Stimulated activated CD8-positive, alpha-beta memory T cell treated with anti-CD3 and anti-CD28 coated beads, Interleukin-12 subunit alpha, Interleukin-12 subunit beta, amount 100 ng/mL, for 24 hours (primary cell): Measurements from ENCODE around the gene ATP5PF.
A peak's percentile ranks its signal among the peaks of the same experiment; 100 is the strongest.
"Not testable (repeated sequence)": the region's sequence is repeated elsewhere in the genome, so short reads cannot be mapped to it uniquely, and the experiment has no call there.

ENCODE experiments used
- DNase-seq: peaks from one replicate; pipeline ENCODE4 v3.0.0-alpha.2; 2020; ENCODE audit errors: extremely low read depth

ATP5PF gene

GRCh38 chr21:25722631-25723030, 12.1 kb downstream of the ATP5PF start:
- no peak for DNase-seq

DNA sequence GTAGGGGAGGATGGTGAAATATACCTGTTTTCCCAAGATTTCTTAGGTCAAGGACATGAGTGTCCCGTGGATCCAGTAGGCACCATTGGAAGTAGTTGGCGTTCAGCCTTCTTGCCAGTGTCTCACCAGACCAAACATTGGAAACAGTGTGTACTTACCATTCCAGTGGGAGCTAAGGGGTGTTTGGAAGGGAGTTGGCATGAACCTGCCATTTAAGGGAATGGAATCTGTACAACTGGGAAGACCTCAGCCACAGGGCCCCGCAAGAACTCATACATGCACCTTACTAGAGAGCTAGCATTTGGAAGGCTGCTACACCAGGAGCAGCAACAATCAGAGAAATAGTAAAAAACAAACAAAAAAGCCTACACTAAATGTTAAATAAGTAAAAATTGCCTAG, 12.7 kb downstream of the ATP5PF start:
- no peak for DNase-seq

DNA sequence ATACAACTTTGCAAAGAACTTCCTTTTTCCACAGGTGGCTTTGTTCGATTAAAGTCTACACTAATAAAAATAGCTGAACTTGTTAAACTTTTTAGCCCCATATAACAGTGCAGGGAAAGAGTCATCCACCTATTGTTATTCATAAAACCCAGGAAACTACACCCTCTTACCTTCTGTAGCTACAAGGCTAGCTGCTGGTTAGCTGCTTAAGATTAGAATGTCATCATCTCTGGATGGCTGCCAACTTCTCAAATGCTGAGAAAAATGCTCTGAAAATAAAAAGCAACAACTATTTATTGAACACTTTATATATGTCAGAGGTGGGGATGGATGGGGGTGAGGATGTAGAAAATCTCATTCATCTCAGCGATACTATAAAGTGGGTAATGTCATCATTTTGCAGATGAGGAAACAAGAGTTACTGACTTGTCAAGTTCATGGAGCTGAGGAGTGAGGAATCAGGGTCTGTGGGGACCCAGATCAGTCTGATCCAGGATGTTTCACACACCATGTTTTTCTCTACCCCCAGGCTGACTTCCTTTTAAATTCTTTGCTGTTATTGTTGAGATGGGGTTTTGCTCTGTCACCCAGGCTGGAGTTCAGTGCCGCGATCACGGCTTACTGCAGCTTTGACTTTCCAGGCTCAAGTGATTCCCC, 17.1 kb downstream of the ATP5PF start:
- DNase-seq = no peak

- DNase-seq = not testable (repeated sequence)
Observed at GRCh38 chr21:25714066-25714465, 20.6 kb downstream of the ATP5PF start.

GRCh38 chr21:25710550-25710949, 24.2 kb downstream of the ATP5PF start:
- no peak for DNase-seq

DNA sequence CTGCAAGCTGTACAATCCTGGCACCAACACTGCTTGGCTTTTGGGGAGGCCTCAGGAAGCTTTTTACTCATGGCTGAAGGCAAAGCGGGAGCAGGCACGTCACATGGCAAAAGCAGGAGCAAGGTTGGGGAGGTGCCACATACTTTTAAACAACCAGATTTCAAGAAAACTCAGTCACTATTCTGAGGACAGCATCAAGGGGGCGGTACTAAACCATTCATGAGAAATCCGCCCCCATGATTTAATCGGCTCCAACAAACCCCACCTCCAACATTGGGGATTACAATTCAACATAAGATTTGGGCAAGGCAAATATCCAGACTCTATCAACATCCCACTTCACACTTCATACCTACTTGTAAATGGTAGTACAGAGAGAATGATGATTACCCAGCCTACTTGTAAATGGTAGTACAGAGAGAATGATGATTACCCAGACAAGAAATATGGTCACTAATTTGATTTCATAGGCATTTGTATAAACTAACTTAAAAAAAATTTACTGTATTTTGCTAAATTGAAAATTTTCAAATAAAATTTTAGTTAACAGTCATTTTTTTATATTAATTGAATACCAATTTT, 24.9 kb downstream of the ATP5PF start:
- DNase-seq = no peak

DNA sequence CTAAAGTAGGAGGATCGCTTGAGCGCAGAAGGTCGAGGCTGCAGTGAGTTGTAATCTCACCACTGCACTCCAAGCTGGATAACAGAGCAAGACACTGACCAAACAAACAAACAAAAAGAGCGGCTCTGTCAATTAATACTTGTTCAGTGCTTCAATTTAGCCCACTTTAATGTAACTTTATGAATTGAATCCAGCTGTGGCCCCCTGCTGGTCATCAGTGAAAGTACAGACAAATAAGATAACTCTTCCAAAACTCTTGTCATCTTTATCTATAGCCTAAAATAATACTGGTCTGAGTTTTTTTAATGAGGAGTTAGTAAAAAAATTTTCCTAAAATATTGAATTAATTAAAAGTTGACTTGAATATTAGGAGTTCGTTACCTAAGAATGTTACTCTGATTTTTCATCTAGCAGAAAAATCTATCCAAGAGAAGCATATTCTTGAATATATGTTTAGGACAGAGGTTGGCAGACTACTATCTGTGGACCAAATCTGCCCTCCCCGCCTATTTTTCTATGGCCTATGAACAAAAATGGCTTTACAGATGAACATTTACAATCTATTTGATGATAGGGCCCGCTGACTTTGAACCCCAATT, 26.1 kb downstream of the ATP5PF start:
- DNase-seq = peak; percentile 3

GRCh38 chr21:25701529-25701928, 33.2 kb downstream of the ATP5PF start:
- DNase-seq = no peak

GRCh38 chr21:25700741-25701140, 34.0 kb downstream of the ATP5PF start:
- no peak for DNase-seq

GRCh38 chr21:25695461-25695860, 39.2 kb downstream of the ATP5PF start:
- not testable (repeated sequence) for DNase-seq

- no peak for DNase-seq
Observed at GRCh38 chr21:25691976-25692375, 42.7 kb downstream of the ATP5PF start.

DNA sequence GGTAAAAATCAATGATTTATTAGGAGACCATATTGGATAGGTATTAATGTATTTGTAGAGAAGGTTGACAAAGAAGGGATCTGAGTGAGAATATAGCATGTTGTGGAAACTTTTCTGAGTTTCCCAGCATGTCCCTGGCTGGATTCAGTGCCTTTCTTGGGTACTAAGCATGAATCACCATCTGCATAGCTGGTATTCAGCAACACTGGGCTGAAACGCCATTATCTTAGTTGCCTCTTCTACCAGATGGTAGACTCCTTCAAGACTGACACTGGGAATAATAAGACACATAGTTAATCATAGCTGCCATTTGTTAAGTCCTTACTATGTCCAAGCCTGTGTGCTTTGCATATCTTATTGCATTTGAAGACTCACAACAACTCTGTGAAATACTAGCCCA, 45.5 kb downstream of the ATP5PF start:
- no peak for DNase-seq

- no peak for DNase-seq
Observed at GRCh38 chr21:25688275-25689155, 46.2 kb downstream of the ATP5PF start.

- DNase-seq = no peak
Observed at GRCh38 chr21:25687787-25688186, 46.9 kb downstream of the ATP5PF start.

GRCh38 chr21:25682382-25682781, 52.3 kb downstream of the ATP5PF start:
- no peak for DNase-seq

DNA sequence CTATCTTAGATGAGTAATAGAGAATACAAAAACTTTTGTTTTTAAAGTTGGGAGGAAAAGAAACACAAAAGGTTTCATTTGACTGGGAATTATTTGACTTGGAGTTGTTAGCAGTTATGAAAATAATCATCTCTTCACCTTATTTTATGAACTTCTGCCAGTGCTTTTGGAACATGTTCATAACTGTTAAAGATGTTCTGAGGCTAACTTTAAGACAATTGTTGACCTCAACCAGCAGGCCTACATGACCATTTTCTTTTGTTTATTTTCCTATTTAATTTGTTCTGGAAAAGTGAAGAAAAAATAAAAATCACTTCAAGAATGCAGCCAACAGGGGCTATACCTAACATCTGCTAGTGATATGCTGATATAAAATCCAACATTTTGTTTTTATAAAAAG, 58.3 kb downstream of the ATP5PF start:
- DNase-seq = no peak
